ENCODE data around the gene CSNK1A1. TPM values are rescaled to one million over a fixed set of nuclear protein-coding genes. Genes with fewer than 3 reads are reported as not detected.

CSNK1A1 gene
- total RNA-seq, 1 donor from 2014 or later, result 282 TPM

- H3K4me3 Mint-ChIP-seq (ENCODE audit: unreplicated experiment), result no peak overlapping the region
- no peaks in the 10 kb centered on the region for H3K36me3 Mint-ChIP-seq (ENCODE audit: unreplicated experiment)
- H3K9me3 Mint-ChIP-seq (ENCODE audit: unreplicated experiment), result no peaks in the 10 kb centered on the region
- DNase-seq (ENCODE audit: extremely low spot score, unreplicated experiment), result no peak
- no peaks in the 10 kb centered on the region for H3K27me3 Mint-ChIP-seq (ENCODE audit: unreplicated experiment)
- TF ChIP-seq, protein P1, sequence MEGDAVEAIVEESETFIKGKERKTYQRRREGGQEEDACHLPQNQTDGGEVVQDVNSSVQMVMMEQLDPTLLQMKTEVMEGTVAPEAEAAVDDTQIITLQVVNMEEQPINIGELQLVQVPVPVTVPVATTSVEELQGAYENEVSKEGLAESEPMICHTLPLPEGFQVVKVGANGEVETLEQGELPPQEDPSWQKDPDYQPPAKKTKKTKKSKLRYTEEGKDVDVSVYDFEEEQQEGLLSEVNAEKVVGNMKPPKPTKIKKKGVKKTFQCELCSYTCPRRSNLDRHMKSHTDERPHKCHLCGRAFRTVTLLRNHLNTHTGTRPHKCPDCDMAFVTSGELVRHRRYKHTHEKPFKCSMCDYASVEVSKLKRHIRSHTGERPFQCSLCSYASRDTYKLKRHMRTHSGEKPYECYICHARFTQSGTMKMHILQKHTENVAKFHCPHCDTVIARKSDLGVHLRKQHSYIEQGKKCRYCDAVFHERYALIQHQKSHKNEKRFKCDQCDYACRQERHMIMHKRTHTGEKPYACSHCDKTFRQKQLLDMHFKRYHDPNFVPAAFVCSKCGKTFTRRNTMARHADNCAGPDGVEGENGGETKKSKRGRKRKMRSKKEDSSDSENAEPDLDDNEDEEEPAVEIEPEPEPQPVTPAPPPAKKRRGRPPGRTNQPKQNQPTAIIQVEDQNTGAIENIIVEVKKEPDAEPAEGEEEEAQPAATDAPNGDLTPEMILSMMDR (IDR thresholded peaks at IDR 0.05), result no peak
- peaks cover 16% of the 10 kb centered on the region for H3K4me1 Mint-ChIP-seq (ENCODE audit: unreplicated experiment)
- H3K27ac Mint-ChIP-seq (ENCODE audit: unreplicated experiment), result no peak overlapping the region
Observed at GRCh38 chr5:149475777-149476176, 75.5 kb downstream of the CSNK1A1 start.

GRCh38 chr5:149474198-149474597, 77.0 kb downstream of the CSNK1A1 start:
- H3K27me3 Mint-ChIP-seq (ENCODE audit: unreplicated experiment), result no peaks in the 10 kb centered on the region
- DNase-seq (ENCODE audit: extremely low spot score, unreplicated experiment), result no peak
- no peaks in the 10 kb centered on the region for H3K9me3 Mint-ChIP-seq (ENCODE audit: unreplicated experiment)

DNA sequence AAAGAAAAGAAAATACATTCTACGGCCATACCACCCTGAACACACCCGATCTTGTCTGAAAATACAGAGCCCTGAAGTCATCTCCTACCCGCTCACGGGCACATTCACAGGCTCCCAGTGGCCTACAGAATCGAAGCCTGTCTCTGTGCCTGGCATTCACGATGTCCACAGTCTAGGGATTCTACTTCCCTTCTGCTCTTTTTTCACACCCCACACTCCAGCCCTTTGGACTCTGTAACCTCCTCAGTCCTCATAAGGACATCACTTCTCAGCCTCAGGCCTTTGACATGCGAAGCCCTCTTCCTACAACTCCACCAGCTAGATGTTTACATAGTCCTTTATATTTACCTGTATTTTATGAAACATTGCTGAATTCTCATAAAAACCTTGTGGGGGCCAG, 77.8 kb downstream of the CSNK1A1 start:
- no peak overlapping the region for H3K4me3 Mint-ChIP-seq (ENCODE audit: unreplicated experiment)
- H3K27me3 Mint-ChIP-seq (ENCODE audit: unreplicated experiment), result no peaks in the 10 kb centered on the region
- no peak overlapping the region for H3K27ac Mint-ChIP-seq (ENCODE audit: unreplicated experiment)
- DNase-seq (ENCODE audit: extremely low spot score, unreplicated experiment), result no peak
- H3K4me1 Mint-ChIP-seq (ENCODE audit: unreplicated experiment), result peaks cover 16% of the 10 kb centered on the region
- TF ChIP-seq, protein P1 (IDR thresholded peaks at IDR 0.05), result no peak
- no peaks in the 10 kb centered on the region for H3K36me3 Mint-ChIP-seq (ENCODE audit: unreplicated experiment)
- no peaks in the 10 kb centered on the region for H3K9me3 Mint-ChIP-seq (ENCODE audit: unreplicated experiment)

More at GRCh38 chr5:149474198-149474597, 77.0 kb downstream of the CSNK1A1 start:
- Mint-ChIP-seq H3K27ac (ENCODE audit: unreplicated experiment) (no peak overlapping the region), H3K36me3 (ENCODE audit: unreplicated experiment) (no peaks in the 10 kb centered on the region), H3K4me1 (ENCODE audit: unreplicated experiment) (peaks cover 16% of the 10 kb centered on the region), H3K4me3 (ENCODE audit: unreplicated experiment) (no peak overlapping the region)
- TF ChIP-seq, protein P1 (IDR thresholded peaks at IDR 0.05), result no peak

DNA sequence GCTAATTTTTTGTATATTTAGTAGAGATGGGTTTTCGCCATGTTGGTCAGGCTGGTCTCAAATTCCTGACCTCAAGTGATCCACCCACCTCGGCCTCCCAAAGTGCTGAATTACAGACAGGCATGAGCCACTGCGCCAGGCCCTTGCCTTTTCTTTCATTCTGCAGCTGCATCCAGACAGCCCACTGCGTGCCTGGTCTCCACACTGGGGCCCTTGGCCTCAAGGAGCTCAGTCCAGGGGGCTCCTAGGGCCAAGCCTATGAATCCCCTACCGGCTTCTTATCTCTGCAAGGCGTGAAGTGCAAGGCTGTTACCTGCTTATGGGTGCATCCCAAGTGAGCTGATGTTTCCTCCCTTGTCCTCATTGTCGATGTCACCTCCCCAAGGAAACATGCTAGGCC, 78.8 kb downstream of the CSNK1A1 start:
- Mint-ChIP-seq H3K27me3 (ENCODE audit: unreplicated experiment) (no peaks in the 10 kb centered on the region), H3K4me3 (ENCODE audit: unreplicated experiment) (no peak overlapping the region), H3K9me3 (ENCODE audit: unreplicated experiment) (no peaks in the 10 kb centered on the region), H3K27ac (ENCODE audit: unreplicated experiment) (no peak overlapping the region), H3K36me3 (ENCODE audit: unreplicated experiment) (no peaks in the 10 kb centered on the region), H3K4me1 (ENCODE audit: unreplicated experiment) (peaks cover 16% of the 10 kb centered on the region)
- DNase-seq (ENCODE audit: extremely low spot score, unreplicated experiment), result no peak
- TF ChIP-seq, protein P1 (IDR thresholded peaks at IDR 0.05), result no peak

GRCh38 chr5:149471406-149472183, 79.6 kb downstream of the CSNK1A1 start:
- Mint-ChIP-seq H3K4me3 (ENCODE audit: unreplicated experiment) (no peak overlapping the region), H3K27ac (ENCODE audit: unreplicated experiment) (peak overlapping the region; percentile 64), H3K36me3 (ENCODE audit: unreplicated experiment) (no peaks in the 10 kb centered on the region), H3K4me1 (ENCODE audit: unreplicated experiment) (peaks cover 20% of the 10 kb centered on the region), H3K9me3 (ENCODE audit: unreplicated experiment) (no peaks in the 10 kb centered on the region), H3K27me3 (ENCODE audit: unreplicated experiment) (no peaks in the 10 kb centered on the region)
- no peak for DNase-seq (ENCODE audit: extremely low spot score, unreplicated experiment)
- TF ChIP-seq, protein P1 (IDR thresholded peaks at IDR 0.05), result no peak

All from osteocyte (in vitro differentiated cells).